ENCODE results near the gene SLC26A6. TPM values are rescaled to one million over a fixed set of nuclear protein-coding genes. Genes with fewer than 3 reads are reported as not detected.

The SLC26A6 gene
- total and polyA plus RNA-seq, 2 of the 13 experiments (the other 11 are each of a cell fraction or from before 2014, with no cell fraction given) = 40.7 to 184 TPM

DNA sequence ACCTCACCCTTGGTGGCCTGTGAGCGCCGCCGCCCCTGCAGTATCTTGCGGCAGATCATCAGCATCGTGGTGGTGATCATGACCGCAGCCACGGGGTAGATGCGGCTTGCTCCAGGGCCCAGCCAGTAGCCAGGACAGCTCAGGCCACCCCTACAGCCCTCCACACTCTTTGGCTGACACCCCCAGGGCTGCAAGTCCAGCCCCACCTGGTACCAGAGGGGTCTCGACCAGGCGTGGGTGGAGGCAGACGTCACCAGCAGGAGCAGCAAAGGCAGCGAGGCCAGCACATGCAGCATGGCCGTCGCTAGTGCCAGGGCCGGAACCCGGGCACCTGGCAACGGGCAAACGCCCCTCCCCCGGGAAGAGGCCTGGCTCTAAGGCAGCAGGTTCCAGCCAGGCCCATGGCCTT is 13.8 kb downstream of the SLC26A6 start, which contains the start of gene TMEM89:
TMEM89 (minus strand) TSS at position 309 of the 409 bp plus-strand sequence; CDS start at position 296, 13 bp downstream.
- peaks cover 11% of the 10 kb centered on the region for H3K9me3 ChIP-seq (ENCODE audit: low read length)
- no peak within 1 kb of the TSS for H2AFZ ChIP-seq (ENCODE audit: low read length)
- no peak within 1 kb of the TSS for H3K4me3 ChIP-seq (replicated peaks in 1 of 3; ENCODE audit: insufficient read depth in 1 of 3, low read depth in 2 of 3, low read length in 3 of 3)
- no peaks in the 10 kb centered on the region for H3K27me3 ChIP-seq (ENCODE audit: control insufficient read depth in 1 of 2, insufficient read depth in 2 of 2, low read length in 2 of 2)
- H3K4me2 ChIP-seq (ENCODE audit: low read depth, low read length) = no peak within 1 kb of the TSS
- FAIRE-seq = no peak
- intact Hi-C loops (cut with micrococcal nuclease; ENCODE audit: unreplicated experiment) = loop anchor here (5.0 kb wide), 1 partner anchor 64 kb away; the partner anchor contains the start of gene PFKFB4
- no peak for ATAC-seq
- peak within 1 kb of the TSS; percentile 97 for H3K27ac ChIP-seq (ENCODE audit: extremely low read length, insufficient read depth, low read length)
- in situ Hi-C loops (cut with HindIII; ENCODE audit: extremely low pct_ligation_motif_present, low pct_unique_long_range_greater_than_20kb) = no loop called here
- WGBS (ENCODE audit: low lambda C conversion rate) = 94% methylated on average over 13 of the region's 19 CpGs
- H3K36me3 ChIP-seq (replicated peaks in 1 of 2; ENCODE audit: control insufficient read depth in 1 of 2, insufficient read depth in 2 of 2, low read length in 2 of 2) = peaks cover 0 to 15% of the 10 kb centered on the region in 2 experiments; a peak in 4 of 5 replicates
- H3K9ac ChIP-seq (ENCODE audit: insufficient read depth, low read depth, low read length) = no peak within 1 kb of the TSS
- H3K4me1 ChIP-seq (ENCODE audit: insufficient read depth, low read length) = peaks cover 95% of the 10 kb centered on the region
- ChIA-PET POLR2A (interaction anchor here (4.0 to 7.5 kb wide), 2 partner anchors 13 to 41 kb away, joined by 33 to 140 read pairs; partner anchors contain the start of genes CELSR3 and SLC26A6), CTCF (ENCODE audit: low intra/inter-chr PET ratio, low total read pairs) (no interaction called here)
- H4K20me1 ChIP-seq (ENCODE audit: insufficient read depth, low read length) = no peaks in the 10 kb centered on the region
- DNase-seq (ENCODE audit: low spot score) = no peak
- H3K79me2 ChIP-seq (ENCODE audit: insufficient read depth, low read length) = no peaks in the 10 kb centered on the region
- BruUV-seq (replicated peaks) = no TSS peak
- TF ChIP-seq ZNF430 (CRISPR knock-in tag; IDR thresholded peaks at IDR 0.05) (no peak), AGO2 (optimal IDR thresholded peaks at IDR 0.05; ENCODE audit: low read depth, low read length) (peak; percentile 43), ZKSCAN8 (CRISPR knock-in tag; IDR thresholded peaks at IDR 0.05; ENCODE audit: borderline replicate concordance) (no peak), ZNF282 (IDR thresholded peaks at IDR 0.05; ENCODE audit: partially characterized antibody) (no peak), ZNF619 (CRISPR knock-in tag; IDR thresholded peaks at IDR 0.05) (no peak), ZNF670 (CRISPR knock-in tag; IDR thresholded peaks at IDR 0.05; ENCODE audit: borderline replicate concordance) (no peak), HNRNPL (IDR thresholded peaks at IDR 0.05; ENCODE audit: low read depth, low read length) (peak; percentile 64; the same call in 1 of the 2 replicates), RBFOX2 (IDR thresholded peaks at IDR 0.05; ENCODE audit: low read depth, low read length) (peak; percentile 54), RAD21 (CRISPR knock-in tag; IDR thresholded peaks at IDR 0.05) (no peak), CENPX (CRISPR knock-in tag; IDR thresholded peaks at IDR 0.05) (no peak), ZFP36L1 (CRISPR knock-in tag; IDR thresholded peaks at IDR 0.05) (no peak), ZNF687 (CRISPR knock-in tag; IDR thresholded peaks at IDR 0.05) (peak; percentile 45), SAFB2 (CRISPR knock-in tag; IDR thresholded peaks at IDR 0.05; ENCODE audit: borderline replicate concordance, low read depth) (no peak), ATF3 (CRISPR knock-in tag; IDR thresholded peaks at IDR 0.05) (no peak), THYN1 (CRISPR knock-in tag; IDR thresholded peaks at IDR 0.05; ENCODE audit: borderline replicate concordance, low read depth) (no peak), ZBTB38 (CRISPR knock-in tag; IDR thresholded peaks at IDR 0.05) (peak; percentile 22; the same call in 1 of the 2 replicates)
- TF ChIP-seq, protein P1, sequence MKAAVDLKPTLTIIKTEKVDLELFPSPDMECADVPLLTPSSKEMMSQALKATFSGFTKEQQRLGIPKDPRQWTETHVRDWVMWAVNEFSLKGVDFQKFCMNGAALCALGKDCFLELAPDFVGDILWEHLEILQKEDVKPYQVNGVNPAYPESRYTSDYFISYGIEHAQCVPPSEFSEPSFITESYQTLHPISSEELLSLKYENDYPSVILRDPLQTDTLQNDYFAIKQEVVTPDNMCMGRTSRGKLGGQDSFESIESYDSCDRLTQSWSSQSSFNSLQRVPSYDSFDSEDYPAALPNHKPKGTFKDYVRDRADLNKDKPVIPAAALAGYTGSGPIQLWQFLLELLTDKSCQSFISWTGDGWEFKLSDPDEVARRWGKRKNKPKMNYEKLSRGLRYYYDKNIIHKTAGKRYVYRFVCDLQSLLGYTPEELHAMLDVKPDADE (CRISPR knock-in tag; IDR thresholded peaks at IDR 0.05) = no peak
- TF ChIP-seq, protein P2, sequence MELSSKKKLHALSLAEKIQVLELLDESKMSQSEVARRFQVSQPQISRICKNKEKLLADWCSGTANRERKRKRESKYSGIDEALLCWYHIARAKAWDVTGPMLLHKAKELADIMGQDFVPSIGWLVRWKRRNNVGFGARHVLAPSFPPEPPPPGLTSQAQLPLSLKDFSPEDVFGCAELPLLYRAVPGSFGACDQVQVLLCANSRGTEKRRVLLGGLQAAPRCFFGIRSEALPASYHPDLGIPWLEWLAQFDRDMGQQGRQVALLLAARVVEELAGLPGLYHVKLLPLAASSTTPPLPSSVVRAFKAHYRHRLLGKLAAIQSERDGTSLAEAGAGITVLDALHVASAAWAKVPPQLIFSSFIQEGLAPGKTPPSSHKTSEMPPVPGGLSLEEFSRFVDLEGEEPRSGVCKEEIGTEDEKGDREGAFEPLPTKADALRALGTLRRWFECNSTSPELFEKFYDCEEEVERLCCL (CRISPR knock-in tag; IDR thresholded peaks at IDR 0.05; ENCODE audit: borderline replicate concordance) = no peak

Measured in HepG2 (cell line).